GM21447 (cell line): ENCODE data around the gene WFDC10A.
"Not testable (repeated sequence)": the region's sequence is repeated elsewhere in the genome, so short reads cannot be mapped to it uniquely, and the experiment has no call there.

Experiments
- ATAC-seq: cut with Tn5 transposase; IDR thresholded peaks from one replicate; pipeline ENCODE4 v1.9.1; 2021; ENCODE audit not compliant: unreplicated experiment

The WFDC10A gene

DNA sequence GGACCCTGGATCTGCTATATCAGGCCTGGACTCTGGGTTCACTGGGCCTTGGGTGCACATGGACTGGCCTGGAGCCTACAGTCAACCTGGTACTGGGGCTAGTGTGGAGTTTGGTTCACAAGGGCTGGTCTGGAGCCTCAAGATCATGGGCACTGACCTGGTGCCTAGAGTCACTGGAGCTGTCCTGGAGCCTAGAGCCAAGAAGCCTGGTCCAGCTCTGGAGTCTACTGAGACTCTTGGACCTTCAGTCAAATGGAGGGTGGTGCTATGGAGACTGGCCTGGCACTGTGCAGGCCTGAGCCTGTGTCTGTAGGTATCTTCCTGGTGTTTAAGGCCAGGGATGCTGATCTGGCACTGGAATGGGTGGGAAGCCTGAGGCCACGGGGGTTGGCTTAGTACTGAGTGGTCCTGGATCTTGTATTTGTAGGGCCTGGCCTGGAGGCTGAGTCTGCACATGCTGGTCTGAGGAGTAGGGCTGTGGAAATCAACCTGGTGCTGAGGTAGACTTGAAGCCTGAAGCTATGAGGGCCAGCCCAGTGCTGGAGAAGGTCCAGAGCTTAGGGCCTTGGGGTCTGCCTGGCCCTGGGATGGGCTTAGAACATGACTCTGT is 18.0 kb downstream of the WFDC10A start:
- no peak for ATAC-seq

DNA sequence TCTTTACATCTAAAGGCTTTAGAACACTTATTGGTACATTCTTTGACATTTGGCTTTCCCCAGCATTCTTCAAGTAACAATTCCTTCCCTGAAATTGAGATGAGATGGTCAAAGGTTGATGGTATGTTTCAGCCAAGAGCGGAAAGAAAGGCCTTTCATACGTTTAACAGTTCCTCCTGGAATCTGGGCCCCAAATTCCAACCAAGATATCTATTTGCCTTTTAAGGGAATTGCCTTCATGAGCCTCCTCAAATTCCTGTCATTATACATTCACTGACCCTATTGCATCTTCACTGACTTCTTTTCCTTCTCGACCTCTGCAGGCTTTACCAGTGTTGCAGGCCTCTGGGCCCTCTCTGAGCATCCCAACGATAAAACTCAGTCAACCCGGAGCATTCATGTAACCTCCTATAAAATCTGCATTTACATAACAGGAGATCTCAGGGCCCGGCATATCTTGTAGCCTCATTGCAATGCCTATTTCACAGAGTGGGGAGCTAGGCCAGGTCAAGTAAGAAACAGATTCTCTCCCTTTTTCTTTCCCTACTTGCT is 19.8 kb downstream of the WFDC10A start:
- no peak for ATAC-seq

DNA sequence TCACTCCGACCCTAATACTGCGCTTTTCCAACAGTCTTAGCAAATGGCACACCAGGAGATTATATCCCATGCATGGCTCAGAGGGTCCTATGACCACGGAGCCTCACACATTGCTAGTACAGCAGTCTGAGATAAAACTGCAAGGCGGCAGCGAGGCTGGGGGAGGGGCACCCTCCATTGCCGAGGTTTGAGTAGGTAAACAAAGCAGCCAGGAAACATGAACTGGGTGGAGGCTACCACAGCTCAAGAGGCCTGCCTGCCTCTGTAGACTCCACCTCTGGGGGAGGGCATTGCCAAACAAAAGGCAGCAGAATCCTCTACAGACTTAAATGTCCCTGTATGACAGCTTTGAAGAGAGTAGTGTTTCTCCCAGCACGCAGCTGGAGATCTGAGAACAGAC is 22.2 kb downstream of the WFDC10A start:
- ATAC-seq = not testable (repeated sequence)

DNA sequence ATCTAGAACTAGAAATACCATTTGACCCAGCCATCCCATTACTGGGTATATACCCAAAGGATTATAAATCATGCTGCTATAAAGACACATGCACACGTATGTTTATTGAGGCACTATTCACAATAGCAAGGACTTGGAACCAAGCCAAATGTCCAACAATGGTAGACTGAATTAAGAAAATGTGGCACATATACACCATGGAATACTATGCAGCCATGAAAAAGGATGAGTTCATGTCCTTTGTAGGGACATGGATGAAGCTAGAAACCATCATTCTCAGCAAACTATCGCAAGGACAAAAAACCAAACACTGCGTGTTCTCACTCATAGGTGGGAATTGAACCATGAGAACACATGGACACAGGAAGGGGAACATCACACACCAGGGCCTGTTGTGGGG is 27.5 kb downstream of the WFDC10A start:
- not testable (repeated sequence) for ATAC-seq

DNA sequence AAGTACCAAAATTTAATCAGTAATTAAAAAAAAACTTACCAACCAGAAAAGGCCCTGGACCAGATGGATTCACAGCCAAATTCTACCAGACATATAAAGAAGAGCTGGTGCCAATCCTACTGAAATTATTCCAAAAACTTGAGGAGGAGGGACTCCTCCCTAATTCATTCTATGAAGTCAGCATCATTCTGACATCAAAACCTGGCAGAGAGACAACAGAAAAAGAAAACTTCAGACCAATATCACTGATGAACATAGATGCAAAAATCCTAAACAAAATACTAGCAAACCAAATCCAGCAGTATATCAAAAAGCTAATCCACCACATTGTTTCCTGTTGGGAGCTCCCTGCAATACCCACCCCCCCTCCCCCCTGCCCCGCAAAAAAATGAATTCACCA is 40.6 kb downstream of the WFDC10A start, which contains the start of gene WFDC11:
WFDC11 (minus strand) TSS at position 101 of the 400 bp plus-strand sequence. CDS start 19,639 bp downstream, outside the sequence.
- no peak for ATAC-seq

DNA sequence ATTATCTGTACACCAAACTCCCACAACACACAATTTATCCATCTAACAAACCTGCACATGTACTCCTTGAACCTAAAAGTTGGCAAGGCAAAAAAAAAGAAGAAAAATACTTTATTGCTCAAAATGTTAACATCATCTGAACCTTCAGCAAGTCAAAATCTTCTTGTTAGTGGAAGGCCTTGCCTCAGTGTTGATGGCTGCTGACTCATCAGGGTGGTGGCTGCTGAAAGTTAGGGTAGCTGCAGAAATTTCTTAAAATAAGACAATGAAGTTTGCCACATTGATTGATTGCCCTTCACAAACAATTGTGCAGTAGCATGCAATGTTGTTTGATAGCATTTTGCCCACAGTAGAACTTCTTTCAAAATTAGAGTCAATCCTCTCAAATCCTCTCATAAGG is 43.2 kb downstream of the WFDC10A start:
- no peak for ATAC-seq

DNA sequence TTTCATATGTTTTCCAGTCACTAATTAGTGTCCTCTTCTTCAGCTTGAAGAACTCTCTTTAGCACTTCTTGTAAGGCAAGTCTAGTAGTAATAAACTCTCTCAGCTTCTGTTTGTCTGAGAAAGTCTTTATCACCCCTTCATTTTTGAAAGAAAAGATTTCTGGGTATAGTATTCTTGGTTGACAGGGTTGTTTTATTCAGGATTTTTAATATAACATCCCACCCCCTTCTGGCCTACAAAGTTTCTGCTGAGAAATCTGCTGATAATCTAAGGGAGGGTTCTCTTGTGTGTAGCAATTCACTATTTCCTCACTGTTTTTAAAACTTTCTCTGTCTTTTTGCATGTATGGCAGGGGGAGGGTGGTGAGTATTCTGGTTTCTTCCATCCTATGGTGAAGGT is 50.1 kb downstream of the WFDC10A start:
- ATAC-seq = no peak
